ENCODE results near the gene MICA. TPM values are rescaled to one million over a fixed set of nuclear protein-coding genes. Genes with fewer than 3 reads are reported as not detected.
A peak's percentile ranks its signal among the peaks of the same experiment; 100 is the strongest.

The MICA gene
- total RNA-seq, 1 donor from 2014 or later, result 70.0 TPM

GRCh38 chr6:31362751-31363150 lies 40.6 kb upstream of the MICA start:
- Histone ChIP-seq H3K36me3 (ENCODE audit: insufficient read depth, low read length) (no peaks in the 10 kb centered on the region), H3K27ac (ENCODE audit: low read depth, low read length) (no peak overlapping the region), H3K4me3 (ENCODE audit: insufficient read depth, low read depth, low read length) (no peak overlapping the region), H2AFZ (ENCODE audit: low read depth, low read length) (peak overlapping the region; percentile 10), H3K4me2 (ENCODE audit: low read length) (no peak overlapping the region), H4K20me1 (ENCODE audit: insufficient read depth, low read length) (no peaks in the 10 kb centered on the region), H3K9ac (ENCODE audit: low read length) (no peak overlapping the region), H3K79me2 (ENCODE audit: insufficient read depth, low read length) (no peaks in the 10 kb centered on the region), H3K4me1 (ENCODE audit: insufficient read depth, low read length) (peaks cover 2% of the 10 kb centered on the region), H3K27me3 (ENCODE audit: insufficient read depth, low read length) (peaks cover 44% of the 10 kb centered on the region), H3K9me3 (ENCODE audit: insufficient read depth, low read depth, low read length) (no peaks in the 10 kb centered on the region)
- Mint-ChIP-seq H3K9me3 (ENCODE audit: unreplicated experiment) (peaks cover 7% of the 10 kb centered on the region), H3K4me3 (ENCODE audit: unreplicated experiment) (no peak overlapping the region), H3K27ac (ENCODE audit: unreplicated experiment) (no peak overlapping the region), H3K36me3 (ENCODE audit: low read depth, unreplicated experiment) (no peaks in the 10 kb centered on the region), H3K27me3 (ENCODE audit: low read depth, unreplicated experiment) (peaks cover 44% of the 10 kb centered on the region), H3K4me1 (ENCODE audit: low read depth, unreplicated experiment) (peaks cover 6% of the 10 kb centered on the region)
- FAIRE-seq (no peak), DNase-seq (ENCODE audit: low read depth) (no peak)
- no peak for TF ChIP-seq EZH2 (IDR thresholded peaks at IDR 0.05; ENCODE audit: insufficient read depth, low read length)
- TF ChIP-seq, protein P1, sequence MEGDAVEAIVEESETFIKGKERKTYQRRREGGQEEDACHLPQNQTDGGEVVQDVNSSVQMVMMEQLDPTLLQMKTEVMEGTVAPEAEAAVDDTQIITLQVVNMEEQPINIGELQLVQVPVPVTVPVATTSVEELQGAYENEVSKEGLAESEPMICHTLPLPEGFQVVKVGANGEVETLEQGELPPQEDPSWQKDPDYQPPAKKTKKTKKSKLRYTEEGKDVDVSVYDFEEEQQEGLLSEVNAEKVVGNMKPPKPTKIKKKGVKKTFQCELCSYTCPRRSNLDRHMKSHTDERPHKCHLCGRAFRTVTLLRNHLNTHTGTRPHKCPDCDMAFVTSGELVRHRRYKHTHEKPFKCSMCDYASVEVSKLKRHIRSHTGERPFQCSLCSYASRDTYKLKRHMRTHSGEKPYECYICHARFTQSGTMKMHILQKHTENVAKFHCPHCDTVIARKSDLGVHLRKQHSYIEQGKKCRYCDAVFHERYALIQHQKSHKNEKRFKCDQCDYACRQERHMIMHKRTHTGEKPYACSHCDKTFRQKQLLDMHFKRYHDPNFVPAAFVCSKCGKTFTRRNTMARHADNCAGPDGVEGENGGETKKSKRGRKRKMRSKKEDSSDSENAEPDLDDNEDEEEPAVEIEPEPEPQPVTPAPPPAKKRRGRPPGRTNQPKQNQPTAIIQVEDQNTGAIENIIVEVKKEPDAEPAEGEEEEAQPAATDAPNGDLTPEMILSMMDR (IDR thresholded peaks at IDR 0.05; ENCODE audit: insufficient read depth, low read depth, low read length), result no peak

GRCh38 chr6:31363811-31364210 lies 39.6 kb upstream of the MICA start:
- TF ChIP-seq EZH2 (IDR thresholded peaks at IDR 0.05; ENCODE audit: insufficient read depth, low read length), result no peak
- TF ChIP-seq, protein P1 (IDR thresholded peaks at IDR 0.05; ENCODE audit: insufficient read depth, low read depth, low read length), result no peak
- H3K27me3 ChIP-seq (ENCODE audit: insufficient read depth, low read length), result peaks cover 43% of the 10 kb centered on the region
- no peak for DNase-seq (ENCODE audit: low read depth)

DNA sequence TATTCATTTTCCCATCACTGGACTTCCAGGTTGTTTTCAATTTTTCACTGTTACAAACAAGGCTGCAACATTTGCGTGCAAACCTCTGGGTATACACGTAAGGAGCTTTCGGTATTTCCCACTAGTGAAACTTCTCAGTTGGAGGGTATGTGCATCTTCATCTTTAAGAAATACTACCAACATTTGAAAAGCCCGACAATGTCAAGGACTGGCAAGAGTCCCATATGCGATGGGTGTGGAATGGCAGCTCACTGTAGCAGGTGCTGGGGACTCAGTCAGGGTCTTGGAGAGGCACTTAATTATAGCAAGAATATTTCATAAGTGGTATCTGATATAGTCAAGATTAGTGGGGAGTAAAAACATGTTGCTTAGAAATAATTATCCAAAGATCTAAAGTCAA lies 37.5 kb upstream of the MICA start:
- peaks cover 48% of the 10 kb centered on the region for H3K27me3 ChIP-seq (ENCODE audit: insufficient read depth, low read length)
- peaks cover 2% of the 10 kb centered on the region for H3K4me1 ChIP-seq (ENCODE audit: insufficient read depth, low read length)
- H3K9me3 Mint-ChIP-seq (ENCODE audit: unreplicated experiment), result peaks cover 7% of the 10 kb centered on the region
- H3K4me3 Mint-ChIP-seq (ENCODE audit: unreplicated experiment), result no peak overlapping the region
- H3K9ac ChIP-seq (ENCODE audit: low read length), result no peak overlapping the region
- DNase-seq (ENCODE audit: low read depth) (no peak), FAIRE-seq (no peak)
- H2AFZ ChIP-seq (ENCODE audit: low read depth, low read length), result no peak overlapping the region
- H3K27ac Mint-ChIP-seq (ENCODE audit: unreplicated experiment), result no peak overlapping the region
- H3K79me2 ChIP-seq (ENCODE audit: insufficient read depth, low read length), result no peaks in the 10 kb centered on the region
- H4K20me1 ChIP-seq (ENCODE audit: insufficient read depth, low read length), result no peaks in the 10 kb centered on the region
- no peak overlapping the region for H3K4me2 ChIP-seq (ENCODE audit: low read length)
- H3K36me3 ChIP-seq (ENCODE audit: insufficient read depth, low read length), result no peaks in the 10 kb centered on the region
- TF ChIP-seq, protein P1 (IDR thresholded peaks at IDR 0.05; ENCODE audit: insufficient read depth, low read depth, low read length), result no peak
- no peak for TF ChIP-seq EZH2 (IDR thresholded peaks at IDR 0.05; ENCODE audit: insufficient read depth, low read length)
- H3K4me3 ChIP-seq (ENCODE audit: insufficient read depth, low read depth, low read length), result no peak overlapping the region
- no peak overlapping the region for H3K27ac ChIP-seq (ENCODE audit: low read depth, low read length)
- no peaks in the 10 kb centered on the region for H3K9me3 ChIP-seq (ENCODE audit: insufficient read depth, low read depth, low read length)
- no peaks in the 10 kb centered on the region for H3K4me1 Mint-ChIP-seq (ENCODE audit: low read depth, unreplicated experiment)
- H3K27me3 Mint-ChIP-seq (ENCODE audit: low read depth, unreplicated experiment), result peaks cover 42% of the 10 kb centered on the region
- H3K36me3 Mint-ChIP-seq (ENCODE audit: low read depth, unreplicated experiment), result peaks cover 1% of the 10 kb centered on the region

More at GRCh38 chr6:31363811-31364210, 39.6 kb upstream of the MICA start:
- H3K79me2 ChIP-seq (ENCODE audit: insufficient read depth, low read length), result no peaks in the 10 kb centered on the region
- no peaks in the 10 kb centered on the region for H4K20me1 ChIP-seq (ENCODE audit: insufficient read depth, low read length)
- H3K4me1 ChIP-seq (ENCODE audit: insufficient read depth, low read length), result peaks cover 2% of the 10 kb centered on the region
- no peak overlapping the region for H3K4me2 ChIP-seq (ENCODE audit: low read length)
- Mint-ChIP-seq H3K36me3 (ENCODE audit: low read depth, unreplicated experiment) (no peaks in the 10 kb centered on the region), H3K27ac (ENCODE audit: unreplicated experiment) (no peak overlapping the region), H3K27me3 (ENCODE audit: low read depth, unreplicated experiment) (peaks cover 42% of the 10 kb centered on the region), H3K4me3 (ENCODE audit: unreplicated experiment) (no peak overlapping the region), H3K9me3 (ENCODE audit: unreplicated experiment) (peaks cover 7% of the 10 kb centered on the region), H3K4me1 (ENCODE audit: low read depth, unreplicated experiment) (peaks cover 6% of the 10 kb centered on the region)
- H2AFZ ChIP-seq (ENCODE audit: low read depth, low read length), result no peak overlapping the region
- H3K27ac ChIP-seq (ENCODE audit: low read depth, low read length), result no peak overlapping the region
- no peak overlapping the region for H3K4me3 ChIP-seq (ENCODE audit: insufficient read depth, low read depth, low read length)
- no peaks in the 10 kb centered on the region for H3K36me3 ChIP-seq (ENCODE audit: insufficient read depth, low read length)
- no peak overlapping the region for H3K9ac ChIP-seq (ENCODE audit: low read length)
- FAIRE-seq, result no peak
- H3K9me3 ChIP-seq (ENCODE audit: insufficient read depth, low read depth, low read length), result no peaks in the 10 kb centered on the region

Data from astrocyte (in vitro differentiated cells and primary cell).